Smooth muscle cell (in vitro differentiated cells): Measurements from ENCODE around the gene RELN. TPM values are rescaled to one million over a fixed set of nuclear protein-coding genes. Genes with fewer than 3 reads are reported as not detected.

Experiments used
- DNase-seq: peaks from one replicate; lab custom pipeline; 2025; ENCODE audit not compliant: unreplicated experiment; lab: John Stamatoyannopoulos, UW
- H2AFZ ChIP-seq: fragments of 200-600 bp; sonication (generic); 2 replicates; pipeline ENCODE4 v1.6.0; 2016; ENCODE audit warnings: antibody characterized with exemption, low read depth, mild to moderate bottlenecking
- H3F3A ChIP-seq: fragments of 200-600 bp; sonication (generic); 2 replicates; pipeline ENCODE4 v1.6.0; 2017; ENCODE audit warnings: antibody characterized with exemption, low read depth
- H3K27ac ChIP-seq: fragments of 200-600 bp; sonication (generic); 2 replicates; pipeline ENCODE4 v1.5.1; 2016; ENCODE audit warnings: low read depth, mild to moderate bottlenecking
- H3K27me3 ChIP-seq: fragments of 200-600 bp; sonication (generic); 2 replicates; pipeline ENCODE4 v1.6.1; 2016; ENCODE audit warnings: low read depth, mild to moderate bottlenecking
- H3K36me3 ChIP-seq: fragments of 200-600 bp; sonication (generic); 2 replicates; pipeline ENCODE4 v1.5.1; 2016; ENCODE audit warnings: low read depth
- H3K4me1 ChIP-seq: fragments of 200-600 bp; sonication (generic); 2 replicates; pipeline ENCODE4 v1.5.1; 2016; ENCODE audit warnings: low read depth
- H3K4me2 ChIP-seq: fragments of 200-600 bp; sonication (generic); 2 replicates; pipeline ENCODE4 v1.6.0; 2016; ENCODE audit warnings: mild to moderate bottlenecking
- H3K4me3 ChIP-seq: fragments of 200-600 bp; sonication (generic); 2 replicates; pipeline ENCODE4 v1.5.1; 2016; ENCODE audit warnings: mild to moderate bottlenecking
- H3K79me2 ChIP-seq: fragments of 200-600 bp; sonication (generic); 2 replicates; pipeline ENCODE4 v1.6.0; 2016; ENCODE audit warnings: low read depth, mild to moderate bottlenecking
- H3K9ac ChIP-seq: fragments of 200-600 bp; sonication (generic); 2 replicates; pipeline ENCODE4 v1.6.0; 2016; ENCODE audit warnings: low read depth
- H3K9me3 ChIP-seq: fragments of 200-600 bp; sonication (generic); replicated peaks from 2 replicates; pipeline ENCODE4 v1.5.1; 2016; ENCODE audit warnings: low read depth
- H4K20me1 ChIP-seq: fragments of 200-600 bp; sonication (generic); 2 replicates; pipeline ENCODE4 v1.6.0; 2016; ENCODE audit warnings: low read depth
- CTCF ChIP-seq: fragments of 200-600 bp; sonication (generic); IDR thresholded peaks from 2 replicates; pipeline ENCODE4 v1.5.1; 2017; ENCODE audit warnings: borderline replicate concordance, mild to moderate bottlenecking, antibody characterized with exemption; ENCODE audit not compliant: insufficient read depth, poor library complexity, severe bottlenecking
- WGBS: methylation state at CpG from one replicate; pipeline ENCODE4 v1.1.7; 2016; ENCODE audit warnings: low lambda C conversion rate; 5-methylcytosine and 5-hydroxymethylcytosine counted together
- polyA plus RNA-seq: library from polyadenylated mRNA; unstranded; fragments of >200 nt; fragmentation: Nextera tagmentation; extraction: Ambion mirVana; gene quantifications from 2 replicates; pipeline ENCODE4 v1.2.1, GENCODE V29; 2016
- total RNA-seq: library from RNA; depleted of rRNA; stranded (reverse); fragments of >200 nt; gene quantifications from 2 replicates; pipeline ENCODE4 v1.2.3, GENCODE V29; 2014

Gene RELN
- total and polyA plus RNA-seq, 2 experiments from 2014 or later: 0.90 TPM; not detected in 1

GRCh38 chr7:104012835-104013234 is 23.4 kb upstream of the RELN start:
- H2AFZ ChIP-seq: no peak overlapping the region
- no peaks in the 10 kb centered on the region for H3K4me1 ChIP-seq
- DNase-seq: no peak
- no peaks in the 10 kb centered on the region for H4K20me1 ChIP-seq
- 3% methylated on average over 1 of the region's 1 CpG for WGBS
- H3K9me3 ChIP-seq: no peaks in the 10 kb centered on the region
- H3K9ac ChIP-seq: no peak overlapping the region
- no peak overlapping the region for H3K4me3 ChIP-seq
- no peak overlapping the region for H3K27ac ChIP-seq
- H3F3A ChIP-seq: no peaks in the 10 kb centered on the region
- no peaks in the 10 kb centered on the region for H3K27me3 ChIP-seq
- no peak for TF ChIP-seq CTCF
- no peaks in the 10 kb centered on the region for H3K79me2 ChIP-seq
- H3K36me3 ChIP-seq: no peaks in the 10 kb centered on the region
- no peak overlapping the region for H3K4me2 ChIP-seq

GRCh38 chr7:104011829-104012228 is 22.4 kb upstream of the RELN start:
- no peaks in the 10 kb centered on the region for H3K27me3 ChIP-seq
- H3K4me3 ChIP-seq: no peak overlapping the region
- H3K4me2 ChIP-seq: no peak overlapping the region
- H3K9me3 ChIP-seq: no peaks in the 10 kb centered on the region
- no peak overlapping the region for H3K9ac ChIP-seq
- no peak for TF ChIP-seq CTCF
- no peak overlapping the region for H2AFZ ChIP-seq
- no peaks in the 10 kb centered on the region for H3K4me1 ChIP-seq
- H4K20me1 ChIP-seq: no peaks in the 10 kb centered on the region
- H3K27ac ChIP-seq: no peak overlapping the region
- DNase-seq: no peak
- 83% methylated on average over 2 of the region's 2 CpGs for WGBS
- H3F3A ChIP-seq: no peaks in the 10 kb centered on the region
- no peaks in the 10 kb centered on the region for H3K36me3 ChIP-seq
- H3K79me2 ChIP-seq: no peaks in the 10 kb centered on the region

GRCh38 chr7:104010052-104010909 is 20.8 kb upstream of the RELN start:
- no peak overlapping the region for H3K4me3 ChIP-seq
- no peaks in the 10 kb centered on the region for H3K36me3 ChIP-seq
- H3K9ac ChIP-seq: no peak overlapping the region
- WGBS: 80% methylated on average over 5 of the region's 5 CpGs
- TF ChIP-seq CTCF: no peak
- no peaks in the 10 kb centered on the region for H3K27me3 ChIP-seq
- no peak overlapping the region for H3K27ac ChIP-seq
- H3K4me1 ChIP-seq: no peaks in the 10 kb centered on the region
- H3K9me3 ChIP-seq: no peaks in the 10 kb centered on the region
- no peak for DNase-seq
- H4K20me1 ChIP-seq: no peaks in the 10 kb centered on the region
- no peaks in the 10 kb centered on the region for H3K79me2 ChIP-seq
- no peak overlapping the region for H3K4me2 ChIP-seq
- H2AFZ ChIP-seq: no peak overlapping the region
- H3F3A ChIP-seq: no peaks in the 10 kb centered on the region

GRCh38 chr7:104008107-104008506 is 18.6 kb upstream of the RELN start:
- no peak overlapping the region for H3K4me3 ChIP-seq
- no peak for TF ChIP-seq CTCF
- 88% methylated on average over 4 of the region's 4 CpGs for WGBS
- H3F3A ChIP-seq: no peaks in the 10 kb centered on the region
- no peak for DNase-seq
- no peak overlapping the region for H3K4me2 ChIP-seq
- no peak overlapping the region for H2AFZ ChIP-seq
- H3K9ac ChIP-seq: no peak overlapping the region
- H3K9me3 ChIP-seq: no peaks in the 10 kb centered on the region
- H3K36me3 ChIP-seq: no peaks in the 10 kb centered on the region
- no peaks in the 10 kb centered on the region for H4K20me1 ChIP-seq
- no peaks in the 10 kb centered on the region for H3K79me2 ChIP-seq
- H3K4me1 ChIP-seq: no peaks in the 10 kb centered on the region
- no peak overlapping the region for H3K27ac ChIP-seq
- no peaks in the 10 kb centered on the region for H3K27me3 ChIP-seq
